Measurements from ENCODE around the gene HSDL1.

The HSDL1 gene

DNA sequence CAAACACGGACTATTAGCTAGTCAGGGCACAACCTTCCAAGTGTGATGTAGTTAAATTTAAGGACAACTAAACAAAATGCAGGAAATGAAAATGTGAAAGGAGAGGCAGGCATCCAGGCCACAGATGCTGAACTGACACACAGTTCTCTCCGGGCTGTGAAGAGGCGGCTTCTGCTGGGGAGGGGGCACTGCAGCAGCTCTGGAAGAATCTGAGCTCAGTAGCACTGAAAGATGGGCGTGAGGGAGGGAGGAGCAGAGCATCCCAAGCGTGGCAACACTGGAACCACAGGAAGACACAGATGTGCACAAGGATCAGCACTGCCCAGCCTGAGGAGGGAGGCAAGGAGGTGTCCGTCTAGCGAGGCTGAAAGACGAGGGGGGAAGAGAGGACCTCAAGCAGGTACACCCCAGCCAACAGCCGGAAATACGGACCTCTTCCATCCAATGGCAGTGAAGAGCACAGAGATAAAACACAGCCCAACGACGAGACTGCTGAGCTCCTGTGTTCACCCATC lies 39.6 kb downstream of the HSDL1 start:
- no peak for DNase-seq

DNA sequence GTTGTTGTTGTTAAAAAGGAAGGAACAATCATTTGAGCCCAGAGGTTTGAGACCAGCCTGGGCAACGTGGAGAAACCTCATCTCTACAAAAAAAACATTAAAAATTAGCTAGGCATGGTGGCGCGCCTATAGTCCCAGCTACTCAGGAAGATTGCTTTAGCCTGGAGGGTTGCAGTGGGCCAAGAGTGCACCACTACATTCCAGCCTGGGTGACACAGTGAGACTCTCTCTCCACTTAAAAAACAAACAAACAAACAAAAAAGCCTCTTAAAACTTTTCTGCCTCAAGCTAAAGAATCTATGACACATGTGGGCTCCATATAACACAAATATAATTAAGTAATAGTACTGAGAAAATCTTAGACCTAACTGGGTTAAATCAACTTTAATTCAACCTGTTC lies 40.7 kb downstream of the HSDL1 start:
- DNase-seq, result no peak

DNA sequence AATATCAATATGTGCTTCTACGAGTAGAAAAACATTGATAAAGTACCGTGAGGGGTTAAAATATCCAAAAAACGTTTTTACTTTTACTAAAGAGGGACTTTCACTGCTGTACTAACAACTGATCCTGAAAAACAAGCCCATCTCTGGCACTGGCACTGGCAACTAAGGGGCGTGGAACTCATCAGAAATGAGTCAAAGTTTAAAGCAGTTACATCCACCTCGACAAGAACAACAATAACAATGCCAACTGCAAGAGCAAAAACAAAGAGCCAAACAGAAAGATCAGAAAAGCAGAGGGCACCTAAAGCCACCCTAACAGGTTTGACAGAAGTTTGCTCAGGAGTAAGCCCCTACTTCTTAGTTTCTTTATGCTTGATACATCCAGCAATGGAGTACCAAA lies 41.3 kb downstream of the HSDL1 start:
- no peak for DNase-seq

DNA sequence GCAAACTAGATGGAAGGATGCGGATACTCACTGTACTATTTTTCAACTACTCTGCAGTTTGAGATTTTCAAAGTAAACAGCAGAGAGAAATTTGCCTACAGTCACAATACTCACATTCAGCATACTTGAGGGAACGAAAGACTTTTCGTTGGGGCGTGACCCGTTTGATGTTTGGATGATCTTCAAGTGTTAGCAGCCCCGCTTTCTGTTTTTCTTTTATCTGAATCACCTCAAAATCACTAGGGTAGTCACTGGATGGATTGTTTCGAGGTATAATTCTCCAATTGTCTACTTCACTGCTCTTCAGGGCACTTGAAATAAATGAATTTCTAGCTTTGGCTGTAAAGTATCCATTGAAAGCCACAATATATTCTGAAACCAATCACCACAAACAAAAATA lies 46.0 kb downstream of the HSDL1 start:
- no peak for DNase-seq

DNA sequence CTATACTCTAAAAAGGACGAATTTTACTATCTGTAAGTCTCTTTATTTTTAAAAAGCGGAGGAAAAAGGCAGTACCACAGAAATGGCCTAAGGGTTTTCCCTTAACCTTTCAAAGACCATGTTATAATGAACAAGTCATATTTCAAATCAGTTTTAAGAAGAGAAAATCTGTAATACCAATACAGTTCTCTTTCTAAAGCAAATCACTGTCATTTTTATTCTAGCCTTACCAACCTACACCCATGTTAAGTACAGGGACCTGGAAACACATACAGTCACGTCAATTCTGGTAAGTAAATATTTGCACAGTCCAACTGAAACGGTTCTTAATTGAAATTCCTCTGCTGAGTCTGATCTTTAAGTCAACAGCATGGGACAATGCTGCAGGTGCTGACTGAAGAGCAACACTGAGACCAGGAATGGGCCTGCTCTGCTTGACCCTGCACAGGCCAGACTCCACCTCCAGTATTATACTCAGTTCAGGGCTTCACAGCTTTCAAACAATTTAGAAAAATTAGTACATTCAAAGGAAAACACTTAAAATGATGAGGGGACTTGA lies 48.5 kb downstream of the HSDL1 start:
- DNase-seq, result no peak

DNA sequence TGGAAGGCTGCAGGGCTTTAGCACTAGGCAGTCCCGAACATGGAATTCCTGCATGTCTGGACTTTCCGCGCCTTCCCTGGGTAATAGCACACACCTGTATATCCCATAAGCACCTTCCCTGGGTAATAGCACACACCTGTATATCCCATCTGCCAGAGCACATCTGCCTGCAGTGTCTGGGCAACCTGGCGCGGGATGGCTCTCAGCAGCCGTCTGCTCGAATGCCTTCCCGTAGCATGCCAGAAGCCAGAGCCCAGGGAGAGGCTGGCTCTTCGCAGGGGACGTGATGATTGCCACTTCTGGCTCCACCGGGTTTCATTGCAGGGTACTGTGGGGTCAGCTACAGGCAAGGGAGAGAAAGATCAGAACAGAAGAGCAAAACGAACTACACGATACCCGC lies 49.5 kb downstream of the HSDL1 start:
- DNase-seq, result no peak

DNA sequence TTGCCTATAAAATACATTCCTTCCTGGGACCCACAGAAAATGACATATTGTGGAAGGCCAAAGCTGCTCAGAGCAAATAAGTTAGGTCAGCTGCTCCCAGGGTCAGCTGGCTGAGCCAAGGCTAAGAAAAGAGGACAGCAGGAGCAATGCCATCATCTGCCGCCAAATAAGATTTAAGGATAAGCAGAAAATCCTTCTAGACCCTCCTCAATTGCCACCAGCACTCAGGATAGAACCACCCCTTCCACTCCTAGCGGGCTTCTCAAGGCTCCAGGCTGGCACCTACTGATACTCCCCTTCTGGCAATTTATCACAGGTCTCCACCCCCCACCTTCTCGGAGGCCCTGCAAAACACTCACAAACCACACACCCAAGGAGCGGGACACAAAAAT lies 51.1 kb downstream of the HSDL1 start:
- no peak for DNase-seq

DNA sequence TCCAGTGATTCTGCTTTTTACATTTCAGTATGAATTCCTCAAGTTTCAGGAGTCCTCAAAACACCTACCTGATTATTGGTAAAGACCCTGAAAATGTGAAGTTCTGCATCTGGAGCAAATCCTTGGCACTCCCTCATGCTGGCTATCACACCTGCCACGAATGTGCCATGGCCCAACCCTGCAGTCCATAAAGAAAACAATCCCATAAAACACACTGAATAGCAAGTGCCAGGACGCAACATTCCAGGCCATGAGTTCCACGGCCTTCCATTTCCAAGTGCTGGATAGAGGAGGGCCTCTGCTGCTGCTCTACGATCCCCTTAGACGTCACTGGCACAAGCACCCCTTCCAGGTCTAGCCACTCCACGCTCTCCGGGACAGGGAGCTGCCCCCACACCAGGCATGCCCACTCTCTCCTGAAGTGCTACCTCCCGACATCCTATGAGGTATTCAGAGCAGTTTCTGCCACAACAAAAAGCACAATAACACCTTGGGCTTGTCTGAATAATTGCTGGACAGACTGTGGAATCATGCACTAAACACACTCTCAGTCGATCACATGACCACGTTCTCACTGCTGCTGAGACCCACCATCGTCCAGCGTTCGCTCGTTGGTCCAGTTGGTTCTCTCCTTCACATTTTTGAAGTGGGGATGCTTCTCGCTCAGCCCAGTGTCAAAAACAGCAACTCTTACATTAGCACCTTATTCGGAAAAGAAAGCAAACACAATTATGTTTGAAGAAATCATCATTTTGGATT lies 51.7 kb downstream of the HSDL1 start:
- DNase-seq, result no peak

DNA sequence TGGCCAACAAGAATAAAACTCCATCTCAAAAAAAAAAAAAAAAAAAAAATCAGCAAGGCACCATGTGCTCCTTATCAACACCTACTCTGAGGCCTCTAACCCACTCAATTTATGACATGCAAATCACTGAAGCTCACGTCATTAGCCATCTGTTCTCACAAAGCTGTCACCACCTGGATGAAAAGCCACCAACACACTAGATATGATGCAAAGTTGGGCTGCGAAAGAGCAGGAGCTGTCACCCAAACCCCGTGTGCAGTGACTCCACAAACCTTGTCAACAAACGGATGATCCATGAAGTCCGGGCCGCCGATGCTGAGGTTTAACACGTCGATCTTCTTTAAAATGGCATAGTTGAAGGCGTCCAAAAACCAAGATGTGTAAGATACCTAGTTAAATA lies 53.5 kb downstream of the HSDL1 start:
- DNase-seq, result no peak

DNA sequence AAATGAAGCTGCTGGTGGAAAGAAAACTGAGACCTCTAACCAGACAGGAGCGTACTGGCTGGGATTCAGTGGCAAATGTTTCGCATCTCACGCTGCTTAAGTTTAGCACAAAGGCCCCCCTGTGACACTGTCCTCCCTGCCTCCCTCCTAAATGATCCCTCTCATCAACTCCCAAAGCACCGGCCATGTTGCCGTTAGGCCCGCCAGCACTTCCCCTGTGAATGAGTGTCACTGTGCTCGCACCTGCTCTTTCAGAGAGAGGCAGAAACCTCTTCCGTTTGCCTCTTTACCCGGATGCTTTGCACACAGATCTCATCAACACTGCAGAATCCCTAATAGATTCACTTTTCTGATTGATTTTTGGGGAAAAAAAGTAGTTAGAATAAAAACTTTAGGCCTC lies 54.8 kb downstream of the HSDL1 start:
- DNase-seq, result no peak

DNA sequence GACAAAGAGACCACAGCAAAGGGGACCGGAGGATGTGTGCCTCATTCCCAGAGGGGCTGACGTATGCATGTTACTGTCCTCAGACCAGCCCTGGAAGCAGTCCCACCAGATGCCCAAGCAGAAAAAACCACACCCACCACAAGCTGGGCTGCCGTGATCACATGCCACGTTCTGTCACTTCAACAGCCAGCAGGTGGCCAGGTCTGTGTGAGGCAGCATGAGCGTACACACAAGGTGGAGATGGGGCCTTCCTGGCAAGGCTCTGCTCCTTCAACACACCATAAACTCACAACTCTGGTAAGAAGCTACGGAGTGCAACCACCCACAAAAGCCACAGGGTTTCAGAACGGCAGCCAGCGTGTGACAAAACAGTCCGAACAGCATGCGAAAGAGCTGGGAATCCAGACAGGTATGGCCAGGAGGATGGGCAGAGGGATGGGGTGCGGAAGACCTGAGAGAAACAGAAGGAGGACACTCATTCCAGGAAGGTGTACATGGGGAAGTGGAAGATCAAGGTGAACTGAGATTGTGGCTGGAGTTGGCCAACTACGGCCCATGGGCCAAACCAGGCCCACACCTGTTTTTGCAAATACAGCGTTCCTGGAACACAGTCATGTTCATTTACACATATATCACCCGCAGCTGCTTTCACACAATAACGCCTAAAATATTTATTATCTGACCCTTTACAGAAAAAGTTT lies 56.1 kb downstream of the HSDL1 start:
- peak; percentile 12 for DNase-seq

DNA sequence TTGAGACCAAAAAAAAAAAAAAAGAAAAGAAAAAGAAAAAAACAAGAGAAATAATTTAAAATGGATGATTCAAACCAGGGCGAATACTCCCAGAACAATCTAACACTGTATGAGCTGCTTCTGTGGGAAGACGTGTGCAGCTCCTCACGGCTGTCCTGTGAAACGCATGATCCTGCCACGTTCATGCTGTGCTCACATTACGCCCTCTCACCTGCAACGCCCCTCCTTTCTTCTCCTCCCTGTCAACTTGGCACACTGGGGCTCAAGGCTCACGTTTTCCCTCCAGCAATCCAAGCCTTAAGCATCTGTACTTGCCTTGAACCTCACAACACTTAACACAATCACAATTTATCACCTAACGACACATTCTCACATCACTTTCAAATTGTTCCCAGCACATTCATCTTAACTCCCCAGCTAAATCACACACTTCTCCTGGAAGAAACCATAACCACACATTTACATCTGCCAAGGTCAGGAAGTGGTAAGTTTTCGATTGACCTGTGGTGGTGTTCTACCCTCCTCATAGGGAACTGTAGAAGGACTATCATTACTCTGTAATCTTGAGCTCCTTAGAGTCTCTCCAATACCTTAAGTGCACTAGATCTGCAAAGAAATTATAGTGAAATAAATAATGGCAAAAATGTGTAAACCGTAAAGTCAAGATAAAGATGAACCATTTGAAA lies 57.4 kb downstream of the HSDL1 start:
- no peak for DNase-seq

DNA sequence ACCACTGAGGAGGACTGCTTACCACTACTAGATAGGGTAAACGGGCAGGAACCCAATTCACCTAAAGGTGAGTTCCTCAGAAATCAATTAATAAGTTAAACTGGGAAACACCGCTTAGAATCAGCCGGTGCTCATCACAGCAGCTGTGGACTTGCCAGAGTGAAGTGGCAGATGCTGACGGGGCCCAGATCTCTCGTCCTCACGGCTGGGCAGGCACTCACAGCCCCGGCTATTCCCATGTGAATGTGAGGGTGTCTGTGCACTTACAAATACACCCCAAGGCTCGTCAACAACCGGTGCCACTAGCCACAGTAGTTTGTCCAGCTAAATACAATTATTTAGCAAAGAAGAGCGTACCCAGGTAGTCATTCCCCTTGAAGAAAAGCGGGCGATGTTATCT lies 58.0 kb downstream of the HSDL1 start:
- no peak for DNase-seq

DNA sequence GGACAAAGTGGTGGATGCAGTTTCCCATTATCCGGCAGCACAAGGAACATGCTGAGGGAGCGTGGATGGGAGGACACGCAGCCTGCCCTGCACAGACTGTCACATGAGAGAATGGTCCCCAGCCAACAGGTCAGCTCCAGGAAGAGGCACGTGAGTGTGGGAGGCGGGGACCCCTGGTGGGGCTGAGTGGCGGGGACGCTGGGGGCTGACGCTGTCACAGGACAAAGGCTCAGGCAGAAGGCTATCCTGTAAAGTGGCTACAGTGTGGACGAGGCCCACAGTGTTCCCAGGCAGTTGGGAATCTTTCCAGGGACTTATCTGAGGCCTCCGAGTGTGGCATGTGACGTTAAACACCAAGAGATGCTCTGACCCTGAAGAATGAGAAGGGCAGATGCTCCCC lies 58.6 kb downstream of the HSDL1 start:
- no peak for DNase-seq

DNA sequence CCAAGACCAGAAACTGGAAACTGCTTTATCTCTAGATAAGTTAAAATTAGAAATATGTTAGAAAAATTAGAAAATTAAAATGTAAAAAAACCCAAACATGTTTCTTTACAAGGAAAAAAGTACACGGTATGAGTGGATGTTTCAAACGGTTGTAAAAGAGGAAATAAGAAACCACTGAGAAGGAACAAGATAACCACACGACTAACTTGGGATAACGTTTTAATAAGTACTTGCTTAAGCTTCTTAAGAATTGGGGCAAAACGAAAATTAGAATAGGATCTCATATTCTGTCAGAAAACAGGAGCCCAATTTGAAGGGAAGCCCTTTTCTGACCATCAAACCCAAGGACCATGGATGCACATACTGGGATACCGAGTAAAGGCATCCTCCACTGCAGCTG lies 59.2 kb downstream of the HSDL1 start:
- no peak for DNase-seq

DNA sequence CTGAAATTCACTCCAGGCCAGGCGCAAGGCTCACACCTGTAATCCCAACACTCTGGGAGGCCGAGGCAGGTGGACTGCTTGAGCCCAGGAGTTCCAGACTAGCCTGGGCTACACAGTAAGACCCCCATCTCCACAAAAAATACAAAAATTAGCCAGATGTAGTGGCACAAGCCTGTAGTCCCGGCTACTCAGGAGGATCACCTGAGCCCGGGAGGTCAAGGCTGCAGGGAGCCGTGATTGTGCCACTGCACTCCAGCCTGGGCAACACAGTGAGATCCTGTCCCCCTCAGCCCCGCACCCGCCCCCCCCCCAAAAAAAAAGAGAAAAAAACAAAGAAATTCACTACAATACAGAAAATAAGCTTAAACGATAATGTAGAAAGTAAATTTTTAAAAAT lies 59.7 kb downstream of the HSDL1 start:
- DNase-seq, result no peak

DNA sequence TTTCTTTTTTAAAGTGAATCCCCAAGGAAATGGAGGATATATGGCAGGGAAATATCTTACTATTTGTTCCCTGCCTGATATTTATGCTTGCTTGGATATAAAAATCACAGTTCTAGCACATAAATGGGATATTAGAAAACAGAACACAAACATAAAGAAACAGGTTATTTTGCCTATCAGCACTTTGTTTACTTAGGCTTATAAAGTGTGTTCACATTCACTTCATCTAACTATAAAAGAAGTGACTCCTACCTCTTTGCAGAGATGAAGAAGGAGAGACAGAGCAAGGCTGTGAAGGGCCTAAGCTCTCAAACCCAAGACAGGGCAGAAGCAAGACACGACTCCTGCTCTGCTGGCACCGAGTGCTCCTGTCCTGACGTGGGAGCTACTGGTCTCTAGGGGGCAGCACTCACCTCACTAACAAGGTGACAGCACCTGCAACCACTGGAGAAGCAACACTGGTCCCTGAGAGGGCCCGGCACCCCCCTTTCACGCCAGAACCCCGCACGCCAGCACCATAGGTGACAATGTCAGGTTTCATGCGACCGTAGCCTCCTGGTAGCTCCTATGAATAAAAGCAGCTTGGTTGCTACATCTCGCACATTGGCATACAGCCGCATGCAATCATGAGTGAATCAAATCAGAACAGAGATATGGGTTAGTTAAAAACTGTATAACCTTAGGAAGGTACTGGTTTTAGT lies 60.3 kb downstream of the HSDL1 start:
- peak; percentile 53 for DNase-seq

DNA sequence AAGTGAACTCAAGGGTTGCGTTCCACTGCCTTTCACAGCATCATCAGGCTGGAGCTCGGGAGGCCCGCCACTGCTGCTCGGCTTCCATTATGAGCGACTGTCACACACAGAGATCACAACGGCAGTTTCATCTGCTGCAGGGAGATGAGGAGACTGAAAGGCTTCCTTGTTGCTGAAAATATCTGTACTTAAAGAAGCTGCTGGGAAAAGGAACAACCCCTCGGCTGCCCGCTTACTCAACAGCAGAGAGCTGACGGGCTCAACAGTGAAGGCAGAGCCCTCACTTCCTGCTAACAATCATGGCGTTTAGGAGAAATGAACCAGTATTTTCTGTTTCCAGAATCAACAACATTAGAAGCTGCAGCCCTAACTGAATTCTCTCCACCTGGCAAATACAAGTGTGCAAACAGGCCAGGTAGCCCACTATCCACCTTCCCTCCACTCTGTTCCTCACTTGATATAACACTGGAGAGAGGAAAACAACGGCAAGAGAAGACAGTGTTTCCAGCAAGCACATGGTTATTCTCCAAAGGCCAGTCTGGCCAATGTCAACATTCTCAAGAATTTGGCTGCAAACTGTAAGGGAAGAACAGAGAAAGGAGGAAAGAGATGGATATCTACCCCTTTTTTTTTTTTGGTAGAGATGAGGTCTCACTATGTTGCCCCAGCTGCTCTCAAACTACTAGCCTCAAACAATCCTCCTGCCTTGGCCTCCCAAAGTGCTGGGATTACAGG lies 62.0 kb downstream of the HSDL1 start:
- no peak for DNase-seq

DNA sequence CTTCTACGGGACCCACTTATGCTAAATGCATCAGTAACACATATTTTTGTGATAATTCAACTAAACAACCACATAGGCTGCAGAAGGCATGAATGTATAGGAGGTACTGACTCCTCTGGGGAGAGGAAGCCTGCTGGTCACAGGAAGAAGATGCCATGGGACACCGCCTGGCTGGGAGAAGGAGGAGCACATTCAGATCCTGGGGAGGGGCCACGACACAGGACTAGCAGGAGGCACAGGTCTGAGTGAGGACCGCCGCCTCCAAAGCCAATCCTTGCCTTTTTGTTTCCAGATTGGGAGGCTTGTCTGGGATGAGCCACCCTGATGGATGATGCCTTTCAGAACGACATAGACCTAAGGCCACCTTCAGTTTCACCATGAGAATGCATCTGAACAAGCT lies 62.9 kb downstream of the HSDL1 start:
- no peak for DNase-seq

DNA sequence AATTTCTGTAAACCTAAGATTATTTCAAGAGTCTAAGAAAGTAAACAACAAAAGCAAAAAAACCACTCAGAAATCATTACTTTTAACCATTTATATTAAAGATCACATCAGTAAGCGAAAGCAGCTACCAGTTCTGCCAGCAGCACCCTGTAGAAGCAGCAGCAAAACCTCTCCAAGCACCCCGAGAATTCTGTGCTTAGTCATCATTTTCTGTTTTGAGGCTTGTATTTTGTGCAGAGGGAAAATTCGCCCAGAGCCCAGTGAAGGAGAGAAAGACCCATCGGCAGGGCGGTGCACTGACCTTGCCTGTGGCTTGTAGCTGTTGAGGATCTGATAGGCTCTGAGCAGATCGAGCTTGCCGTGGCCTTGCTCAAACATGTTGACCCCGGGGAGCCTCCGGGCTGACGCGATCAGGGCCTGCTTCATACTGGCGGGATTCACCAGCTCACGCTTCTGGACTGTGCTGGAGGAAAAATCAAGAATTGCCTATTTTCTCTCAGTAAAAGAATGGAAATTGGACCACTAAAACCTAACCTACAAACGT lies 63.5 kb downstream of the HSDL1 start:
- no peak for DNase-seq

DNA sequence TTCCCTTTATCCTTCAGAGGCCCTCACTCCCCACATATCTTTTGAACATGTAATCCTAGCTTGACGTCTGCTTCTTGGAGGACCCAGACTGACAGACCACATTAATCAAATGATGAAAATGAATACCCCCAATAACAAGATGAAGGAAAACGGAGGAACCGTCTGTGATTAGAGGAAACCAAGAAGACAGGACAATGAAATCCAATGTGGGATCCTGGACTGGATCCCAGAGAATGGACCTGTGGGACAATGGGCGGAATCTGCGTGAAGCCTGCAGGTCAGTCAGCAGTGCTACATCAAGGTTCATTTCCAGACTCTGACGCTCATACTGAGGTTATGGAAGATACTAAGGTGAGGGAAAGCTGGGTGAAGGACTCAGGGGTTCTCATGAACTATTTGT lies 64.2 kb downstream of the HSDL1 start:
- no peak for DNase-seq

DNA sequence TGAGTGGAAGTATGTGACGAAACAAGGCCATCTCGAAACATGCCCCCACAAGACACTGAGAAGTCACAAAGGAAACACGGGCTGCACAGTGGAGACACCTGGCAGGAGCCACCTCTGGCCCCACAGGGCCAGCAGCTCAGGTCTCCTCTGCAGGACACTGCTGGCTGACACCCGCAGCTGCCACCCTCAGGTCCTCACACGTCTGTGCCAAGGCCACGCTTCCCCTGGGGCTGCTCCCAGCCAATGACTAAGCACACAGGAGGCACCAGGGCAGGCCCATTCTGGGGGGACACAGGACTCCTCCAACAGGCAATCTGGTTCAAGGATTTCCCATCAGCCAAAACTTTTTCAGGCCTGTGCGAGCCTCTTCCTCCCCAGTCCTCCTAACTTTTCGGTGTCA lies 64.6 kb downstream of the HSDL1 start:
- no peak for DNase-seq
